B cell (primary cell): ENCODE data around the gene SLC25A21. TPM values are rescaled to one million over a fixed set of nuclear protein-coding genes. Genes with fewer than 3 reads are reported as not detected.

ENCODE experiments used
- ATAC-seq: fragments of 200-7000 bp; cut with Tn5 transposase; one replicate; pipeline ENCODE4 v1.10.0; 2021; ENCODE audit warnings: low read depth, mild to moderate bottlenecking, moderate number of reproducible peaks, moderate library complexity
- CTCF ChIA-PET: fragments of 350-600 bp; sonication (Branson Sonifier 250); formaldehyde crosslinking; loops from one replicate; lab custom pipeline; 2021; ENCODE audit warnings: antibody characterized with exemption, inconsistent platforms; lab: Charles Lee
- POLR2A ChIA-PET: fragments of 350-600 bp; sonication (Branson Sonifier 250); formaldehyde crosslinking; loops from one replicate; lab custom pipeline; 2021; ENCODE audit warnings: antibody characterized with exemption; lab: Charles Lee
- DNase-seq: peaks from one replicate; pipeline ENCODE4 v3.0.0; 2013
- H2AFZ ChIP-seq: 2 replicates; pipeline ENCODE4 v1.6.1; 2012; ENCODE audit warnings: mild to moderate bottlenecking, low read depth, low read length; ENCODE audit not compliant: insufficient read depth, poor library complexity, severe bottlenecking
- H3K27ac ChIP-seq, 2 donors: 1 replicate in 1 of 2; 2 replicates in 1 of 2; pipeline ENCODE4 v1.5.1; 2012 to 2013; ENCODE audit warnings: low read length in 2 of 2, mild to moderate bottlenecking in 2 of 2, moderate library complexity in 1 of 2
- H3K27me3 ChIP-seq, 4 experiments: fragments of 200-600 bp in 1 of 4; sonication (generic) in 1 of 4; replicated peaks in 1 of 4; 1 replicate in 2 of 4; 2 replicates in 2 of 4; pipeline versions ENCODE4 v1.6.1 to v1.7.0; 2013 to 2016; ENCODE audit warnings: low read length in 3 of 4, mild to moderate bottlenecking in 2 of 4, mixed read lengths in 1 of 4, moderate library complexity in 1 of 4; ENCODE audit not compliant: insufficient read depth in 4 of 4, control insufficient read depth in 3 of 4; ENCODE audit errors: control extremely low read depth in 1 of 4
- H3K36me3 ChIP-seq, 2 experiments: replicated peaks in 1 of 2; 1 replicate in 1 of 2; 2 replicates in 1 of 2; pipeline versions ENCODE4 v1.6.1 to v1.7.1; 2013; ENCODE audit warnings: low read length in 1 of 2; ENCODE audit not compliant: insufficient read depth in 2 of 2, control insufficient read depth in 1 of 2; ENCODE audit errors: control extremely low read depth in 1 of 2, extremely low read depth in 1 of 2
- H3K4me1 ChIP-seq, 2 donors: fragments of 200-600 bp in 1 of 2; sonication (generic) in 1 of 2; 1 replicate in 1 of 2; 2 replicates in 1 of 2; pipeline versions ENCODE4 v1.5.1 to v1.6.1; 2013 to 2017; ENCODE audit warnings: low read length in 2 of 2; ENCODE audit not compliant: control insufficient read depth in 2 of 2, insufficient read depth in 2 of 2
- H3K4me2 ChIP-seq: replicated peaks from 2 replicates; pipeline ENCODE3; 2012; ENCODE audit warnings: mild to moderate bottlenecking, low read depth, low read length; ENCODE audit not compliant: poor library complexity, severe bottlenecking
- H3K4me3 ChIP-seq, 5 experiments: fragments of 200-600 bp in 1 of 5; sonication (generic) in 1 of 5; 1 replicate in 3 of 5; 2 replicates in 2 of 5; pipeline versions ENCODE4 v1.5.1 to v1.7.0; 2011 to 2016; ENCODE audit warnings: low read length in 4 of 5, mild to moderate bottlenecking in 4 of 5, low read depth in 2 of 5, control low read depth in 1 of 5, moderate library complexity in 1 of 5; ENCODE audit not compliant: insufficient read depth in 1 of 5; ENCODE audit errors: control extremely low read depth in 1 of 5, extremely low read depth in 1 of 5
- H3K79me2 ChIP-seq: fragments of 200-600 bp; sonication (generic); one replicate; pipeline ENCODE4 v1.6.0; 2016; ENCODE audit warnings: low read length; ENCODE audit not compliant: control insufficient read depth, insufficient read depth
- H3K9ac ChIP-seq: fragments of 200-600 bp; sonication (generic); 2 replicates; pipeline ENCODE4 v1.6.1; 2017; ENCODE audit warnings: mild to moderate bottlenecking, low read length, moderate library complexity
- H3K9me3 ChIP-seq, 3 donors: one replicate each; pipeline versions ENCODE4 v1.6.1 to v1.7.1; 2013; ENCODE audit warnings: low read length in 2 of 3; ENCODE audit not compliant: control insufficient read depth in 2 of 3, insufficient read depth in 1 of 3; ENCODE audit errors: control extremely low read depth in 1 of 3
- H4K20me1 ChIP-seq: 2 replicates; pipeline ENCODE4 v1.6.0; 2012; ENCODE audit warnings: mild to moderate bottlenecking, low read length; ENCODE audit not compliant: insufficient read depth, control insufficient read depth, poor library complexity, severe bottlenecking
- H3K27ac Mint-ChIP-seq: one replicate; pipeline ENCODE4 v1.8.0; 2021; ENCODE audit warnings: mixed read lengths
- H3K27me3 Mint-ChIP-seq: one replicate; pipeline ENCODE4 v1.8.0; 2021; ENCODE audit warnings: mixed read lengths
- H3K4me1 Mint-ChIP-seq: one replicate; pipeline ENCODE4 v1.8.0; 2021; ENCODE audit warnings: mixed read lengths
- H3K4me3 Mint-ChIP-seq: one replicate; pipeline ENCODE4 v1.8.0; 2021; ENCODE audit warnings: mixed read lengths
- H3K9me3 Mint-ChIP-seq: one replicate; pipeline ENCODE4 v1.8.0; 2022; ENCODE audit warnings: mixed read lengths; ENCODE audit not compliant: insufficient read depth
- EZH2 ChIP-seq: IDR thresholded peaks from 2 replicates; pipeline ENCODE4 v1.6.1; 2012; ENCODE audit warnings: borderline replicate concordance, low read depth, mild to moderate bottlenecking, moderate library complexity, low read length; ENCODE audit not compliant: insufficient read depth, poor library complexity, severe bottlenecking
- WGBS: methylation state at CpG from one replicate; pipeline ENCODE4 v1.1.5; 2013; ENCODE audit warnings: missing lambda C conversion rate; ENCODE audit not compliant: insufficient coverage; 5-methylcytosine and 5-hydroxymethylcytosine counted together
- intact Hi-C: fragments of 100-400 bp; cut with micrococcal nuclease; formaldehyde crosslinking; loops from one replicate; pipeline ENCODE4 v1.10.0; 2022
- polyA plus RNA-seq: library from polyadenylated mRNA; depleted of rRNA; stranded (reverse); fragments of >200 nt; gene quantifications from 2 replicates; pipeline ENCODE4 v1.2.3, GENCODE V29; 2012
- total RNA-seq, 2 donors: library from RNA; stranded (reverse); fragments of 120-200 nt in 1 of 2; gene quantifications; 1 replicate in 1 of 2; 2 replicates in 1 of 2; pipeline versions ENCODE4 v1.2.3 to v1.2.4, GENCODE V29; 2013 to 2022
- TF ChIP-seq, protein P1 (sequence below): fragments of 200-600 bp; IDR thresholded peaks from one replicate; pipeline ENCODE4 v1.8.0; 2022; ENCODE audit warnings: antibody characterized with exemption, mild to moderate bottlenecking

The SLC25A21 gene
- total and polyA plus RNA-seq, 2 donors (not counting 1 experiment from before 2014, with no cell fraction given) = not detected

DNA sequence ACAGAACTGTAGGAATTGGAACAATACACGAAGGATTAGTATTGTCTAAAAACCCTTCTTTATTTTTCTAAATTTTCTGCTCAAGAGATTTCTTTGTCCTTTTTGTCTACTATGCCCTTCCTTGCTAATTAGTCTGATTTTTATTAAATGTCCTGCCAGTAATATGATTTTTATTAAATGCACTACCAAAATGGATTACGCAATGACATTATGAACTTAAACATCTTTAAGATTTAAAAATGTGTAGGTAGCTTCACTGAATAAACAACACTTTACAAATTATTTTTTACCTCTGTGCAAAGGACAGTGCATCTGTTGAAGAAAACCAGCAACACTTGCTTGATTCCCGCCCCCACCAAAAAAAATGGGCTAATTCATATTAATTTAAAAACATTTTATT lies 519.0 kb downstream of the SLC25A21 start:
- ATAC-seq = no peak
- H3K9me3 ChIP-seq = peaks cover 0 to 43% (median 0%) of the 10 kb centered on the region in 3 donors
- no peak overlapping the region for H3K4me2 ChIP-seq
- no peaks in the 10 kb centered on the region for H3K79me2 ChIP-seq
- no peak overlapping the region for H3K4me3 ChIP-seq
- H4K20me1 ChIP-seq = no peaks in the 10 kb centered on the region
- peaks cover 3% of the 10 kb centered on the region for H3K4me1 Mint-ChIP-seq
- no peak overlapping the region for H2AFZ ChIP-seq
- ChIA-PET POLR2A (no interaction called here), CTCF (no interaction called here)
- H3K36me3 ChIP-seq = no peaks in the 10 kb centered on the region
- peaks cover 0 to 66% (median 51%) of the 10 kb centered on the region in 4 experiments for H3K27me3 ChIP-seq
- no CpG with 5 or more reads among the region's 3 CpGs for WGBS
- TF ChIP-seq, protein P1, sequence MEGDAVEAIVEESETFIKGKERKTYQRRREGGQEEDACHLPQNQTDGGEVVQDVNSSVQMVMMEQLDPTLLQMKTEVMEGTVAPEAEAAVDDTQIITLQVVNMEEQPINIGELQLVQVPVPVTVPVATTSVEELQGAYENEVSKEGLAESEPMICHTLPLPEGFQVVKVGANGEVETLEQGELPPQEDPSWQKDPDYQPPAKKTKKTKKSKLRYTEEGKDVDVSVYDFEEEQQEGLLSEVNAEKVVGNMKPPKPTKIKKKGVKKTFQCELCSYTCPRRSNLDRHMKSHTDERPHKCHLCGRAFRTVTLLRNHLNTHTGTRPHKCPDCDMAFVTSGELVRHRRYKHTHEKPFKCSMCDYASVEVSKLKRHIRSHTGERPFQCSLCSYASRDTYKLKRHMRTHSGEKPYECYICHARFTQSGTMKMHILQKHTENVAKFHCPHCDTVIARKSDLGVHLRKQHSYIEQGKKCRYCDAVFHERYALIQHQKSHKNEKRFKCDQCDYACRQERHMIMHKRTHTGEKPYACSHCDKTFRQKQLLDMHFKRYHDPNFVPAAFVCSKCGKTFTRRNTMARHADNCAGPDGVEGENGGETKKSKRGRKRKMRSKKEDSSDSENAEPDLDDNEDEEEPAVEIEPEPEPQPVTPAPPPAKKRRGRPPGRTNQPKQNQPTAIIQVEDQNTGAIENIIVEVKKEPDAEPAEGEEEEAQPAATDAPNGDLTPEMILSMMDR = no peak
- no peak for TF ChIP-seq EZH2
- H3K27me3 Mint-ChIP-seq = peaks cover 69% of the 10 kb centered on the region
- H3K9me3 Mint-ChIP-seq = no peaks in the 10 kb centered on the region
- DNase-seq = no peak
- intact Hi-C loops = no loop called here
- H3K9ac ChIP-seq = no peak overlapping the region
- no peak overlapping the region for H3K4me3 Mint-ChIP-seq
- H3K27ac ChIP-seq = no peak overlapping the region
- H3K27ac Mint-ChIP-seq = no peak overlapping the region
- H3K4me1 ChIP-seq = peaks cover 0 to 6% of the 10 kb centered on the region in 2 donors

DNA sequence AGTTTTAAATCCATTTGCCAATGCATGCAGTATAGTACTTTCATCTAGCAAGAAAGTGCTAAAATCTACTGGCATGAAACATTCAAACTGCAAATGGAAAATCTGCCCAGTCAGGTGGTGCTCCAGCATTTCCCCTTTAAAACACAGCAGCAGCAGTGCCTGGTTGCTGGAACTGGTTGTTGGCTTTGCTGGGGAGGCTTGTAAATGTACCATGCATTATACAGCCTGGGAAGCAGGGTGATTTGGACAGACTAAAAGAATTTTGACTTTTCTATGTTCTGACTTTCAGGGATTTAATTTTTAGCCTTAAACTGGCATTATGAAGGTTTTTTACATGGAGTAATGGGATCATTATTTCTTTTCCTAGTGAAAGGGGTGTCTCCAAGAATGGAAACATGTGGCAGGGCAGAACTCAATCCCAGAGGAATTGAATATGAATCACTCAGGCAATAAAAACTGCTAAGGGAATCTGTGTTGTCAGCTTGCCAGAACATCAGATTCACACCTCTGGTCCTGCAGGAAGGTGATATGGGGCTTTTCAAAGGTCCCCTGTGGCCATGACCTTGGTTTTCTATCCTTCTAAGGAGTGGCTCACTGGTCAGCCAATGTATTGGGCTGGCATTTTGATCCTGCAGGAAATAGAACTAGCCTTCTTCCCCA lies 519.7 kb downstream of the SLC25A21 start:
- Histone ChIP-seq H3K27me3 (peaks cover 0 to 66% (median 51%) of the 10 kb centered on the region in 4 experiments), H3K9me3 (peaks cover 0 to 43% (median 0%) of the 10 kb centered on the region in 3 donors), H3K27ac (no peak overlapping the region), H3K4me3 (no peak overlapping the region), H3K4me1 (peaks cover 0 to 6% of the 10 kb centered on the region in 2 donors), H3K79me2 (no peaks in the 10 kb centered on the region), H3K36me3 (no peaks in the 10 kb centered on the region), H2AFZ (no peak overlapping the region), H4K20me1 (no peaks in the 10 kb centered on the region), H3K4me2 (no peak overlapping the region), H3K9ac (no peak overlapping the region)
- ChIA-PET CTCF (no interaction called here), POLR2A (no interaction called here)
- ATAC-seq = no peak
- intact Hi-C loops = no loop called here
- Mint-ChIP-seq H3K4me1 (peaks cover 3% of the 10 kb centered on the region), H3K9me3 (no peaks in the 10 kb centered on the region), H3K27ac (no peak overlapping the region), H3K27me3 (peaks cover 73% of the 10 kb centered on the region), H3K4me3 (no peak overlapping the region)
- DNase-seq = no peak
- TF ChIP-seq, protein P1 = no peak
- TF ChIP-seq EZH2 = no peak
